SH-SY5Y (cell line): ENCODE results near the gene GOLPH3L.

Experiments used
- GATA2 ChIP-seq: IDR thresholded peaks from 2 replicates; pipeline ENCODE4 v1.6.1; 2011; ENCODE audit warnings: mild to moderate bottlenecking, low read depth, low read length
- GATA3 ChIP-seq: IDR thresholded peaks from 2 replicates; pipeline ENCODE4 v1.6.1; 2011; ENCODE audit warnings: low read depth, mild to moderate bottlenecking, low read length, moderate library complexity

DNA sequence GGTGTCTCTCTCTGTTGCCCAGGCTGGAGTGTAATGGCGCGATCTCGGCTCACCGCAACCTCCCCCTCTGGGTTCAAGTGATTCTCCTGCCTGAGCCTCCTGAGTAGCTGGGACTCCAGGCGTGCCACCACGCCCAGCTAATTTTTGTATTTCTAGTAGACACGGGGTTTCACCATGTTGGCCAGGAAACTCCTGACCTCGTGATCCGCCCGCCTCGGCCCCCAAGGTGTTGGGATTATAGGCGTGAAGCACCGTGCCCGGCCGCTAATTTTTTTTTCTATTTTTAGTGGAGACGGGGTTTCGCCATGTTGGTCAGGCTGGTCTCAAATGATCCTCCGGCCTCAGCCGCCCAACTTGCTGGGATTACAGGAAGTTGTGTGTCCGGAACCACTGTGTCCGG, 23.1 kb upstream of the GOLPH3L start:
- TF ChIP-seq GATA3 (no peak), GATA2 (no peak)
